Esophagus squamous epithelium (tissue), 4 donors: ENCODE data around the gene NOL9.

Experiments
- CTCF ChIP-seq, 6 experiments: fragments of 450-650 bp in 4 of 6; fragments of 200-600 bp in 2 of 6; sonication (generic) in 2 of 6; IDR thresholded peaks; one replicate each; pipeline ENCODE4 v1.5.1; 2016 to 2019; ENCODE audit warnings: antibody characterized with exemption in 6 of 6, mild to moderate bottlenecking in 4 of 6, moderate library complexity in 4 of 6
- POLR2A ChIP-seq, 4 donors: fragments of 450-650 bp; IDR thresholded peaks; one replicate each; pipeline ENCODE4 v1.6.1; 2017; ENCODE audit warnings: antibody characterized with exemption in 4 of 4, mild to moderate bottlenecking in 4 of 4, moderate library complexity in 3 of 4

GRCh38 chr1:6596351-6596750 lies 42.0 kb upstream of the NOL9 start:
- no peak for TF ChIP-seq CTCF (IDR thresholded peaks at IDR 0.05)
- TF ChIP-seq POLR2A (IDR thresholded peaks at IDR 0.05) = no peak
